Dermis microvascular lymphatic vessel endothelial cell (primary cell): ENCODE data around the gene GCN1. TPM values are rescaled to one million over a fixed set of nuclear protein-coding genes. Genes with fewer than 3 reads are reported as not detected.

Source experiments
- DNase-seq, 2 donors: peaks; one replicate each; pipeline versions ENCODE4 v3.0.0 to v3.0.0-alpha.2; 2010; ENCODE audit warnings: low read depth in 2 of 2
- total RNA-seq: library from RNA; depleted of rRNA; stranded (reverse); fragments of >200 nt; gene quantifications from 2 replicates; pipeline ENCODE4 v1.2.1, GENCODE V29; 2014

Gene GCN1
- total RNA-seq, 1 donor from 2014 or later = 68.0 TPM

GRCh38 chr12:120230326-120230973, 35.9 kb upstream of the GCN1 start:
- DNase-seq = peak in 1 of 2 donors; percentile 88

- DNase-seq = peak in 1 of 2 donors; percentile 33
These were observed 35.2 kb upstream of the GCN1 start for GRCh38 chr12:120229487-120230325.

- peak in 1 of 2 donors; percentile 22 for DNase-seq
These were observed 34.6 kb upstream of the GCN1 start for GRCh38 chr12:120229071-120229486.

DNA sequence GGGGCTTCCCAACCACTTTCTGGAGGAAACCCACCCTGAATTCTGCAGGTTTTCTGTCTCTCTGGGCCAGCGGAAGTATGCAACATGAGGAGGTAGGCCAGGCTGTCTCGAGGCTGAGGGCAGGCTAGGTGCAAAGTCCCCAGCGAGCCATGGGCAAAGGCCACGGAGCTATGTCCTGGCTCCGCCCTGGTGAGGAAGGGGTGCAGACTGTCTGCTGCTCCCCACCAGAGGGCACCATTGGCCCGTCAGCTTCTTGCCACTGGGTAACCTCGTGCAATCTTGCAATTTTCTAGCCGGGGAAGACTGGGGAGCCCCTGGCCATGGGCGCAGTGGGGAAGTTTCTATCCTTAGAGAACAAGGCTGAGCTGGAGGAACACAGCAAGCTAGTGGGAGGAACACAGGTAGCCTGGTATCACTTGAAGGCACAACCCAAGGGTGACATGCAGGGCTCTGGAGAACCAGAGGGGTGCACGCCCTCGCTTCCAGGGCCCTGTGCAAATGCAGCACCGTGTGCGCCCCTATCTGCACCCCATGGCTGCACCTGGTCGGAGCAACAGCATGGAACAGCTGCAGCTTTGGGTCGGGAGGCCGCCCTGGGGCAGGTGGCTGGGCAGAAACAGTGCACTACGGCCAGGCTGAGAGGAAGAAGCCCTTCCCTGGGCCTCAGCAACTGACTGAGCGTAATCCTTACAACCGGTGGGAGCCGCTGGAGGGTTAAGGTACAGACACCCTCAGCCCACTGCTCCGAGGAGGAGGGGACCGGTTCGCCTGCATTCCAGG, 34.0 kb upstream of the GCN1 start:
- DNase-seq = peak; percentile 54 to 79

DNA sequence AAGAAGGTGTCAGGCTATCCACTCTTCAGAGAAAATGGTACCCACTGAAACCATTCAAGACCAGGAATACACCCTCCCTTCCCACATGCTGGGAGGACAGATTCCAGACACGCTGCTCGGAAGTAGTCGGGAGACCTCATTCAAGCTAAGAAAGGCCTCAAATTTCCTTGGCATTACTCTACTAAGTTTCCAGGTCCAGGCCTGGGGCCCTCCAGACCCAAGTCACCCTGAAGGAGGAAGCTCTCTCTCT, 33.5 kb upstream of the GCN1 start:
- DNase-seq = no peak

- no peak for DNase-seq
These were observed 32.9 kb upstream of the GCN1 start for GRCh38 chr12:120227233-120228040.

DNA sequence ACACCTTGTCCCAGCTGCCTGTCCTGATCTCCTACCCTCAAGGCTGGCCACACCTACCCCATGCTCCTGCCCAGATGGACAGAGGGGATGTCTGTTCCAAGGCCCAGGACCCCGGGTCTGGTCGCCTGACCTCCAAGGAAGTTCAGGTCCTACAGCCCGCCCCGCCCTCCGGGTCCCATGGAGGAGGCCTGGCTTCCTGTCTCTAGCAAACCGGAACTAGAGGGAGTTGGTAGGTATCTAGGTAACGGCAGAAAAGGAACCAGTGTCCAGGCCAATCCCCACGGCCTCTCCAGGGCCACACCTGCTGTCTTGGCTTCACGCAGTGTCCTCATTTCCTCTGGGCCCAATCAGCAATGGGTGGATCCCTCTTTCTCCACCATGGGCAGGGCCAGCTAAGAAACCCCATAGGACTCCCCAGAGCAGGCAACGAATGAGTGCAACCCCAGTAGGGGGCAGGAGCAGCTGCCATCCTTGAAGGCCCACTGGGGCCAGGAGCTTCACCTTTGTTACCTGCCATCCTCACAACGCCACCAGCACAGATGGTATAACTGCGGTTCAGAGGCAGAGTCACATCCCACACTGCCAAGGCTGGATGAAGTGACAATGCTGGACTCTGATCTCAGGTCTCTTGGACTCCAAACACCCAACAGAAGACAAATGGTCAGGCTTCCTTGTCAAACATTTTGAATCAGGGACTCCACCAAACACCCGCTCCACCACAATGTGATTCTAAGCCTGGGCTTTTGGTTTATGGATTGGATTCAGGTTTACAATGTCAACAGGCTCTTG, 31.5 kb upstream of the GCN1 start:
- DNase-seq = peak in 1 of 2 donors; percentile 49

DNA sequence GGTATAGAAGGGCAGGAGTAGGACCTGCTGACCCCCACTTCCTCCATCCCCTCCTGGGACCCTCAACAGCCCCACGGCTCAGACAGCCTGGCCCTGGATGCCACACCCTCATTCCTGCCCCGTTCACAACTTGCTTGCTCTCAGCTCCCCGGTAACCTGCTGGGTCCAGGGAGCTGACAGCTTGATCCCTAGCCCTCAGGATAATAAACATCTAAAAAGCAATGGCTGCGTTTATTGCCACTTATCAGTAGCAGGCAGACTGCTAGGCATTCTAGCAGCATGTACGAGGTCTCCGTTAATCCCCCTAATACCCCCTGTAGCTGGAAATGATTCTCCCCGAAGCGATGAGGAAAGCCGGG, 30.7 kb upstream of the GCN1 start:
- no peak for DNase-seq

GRCh38 chr12:120224304-120225199, 30.0 kb upstream of the GCN1 start:
- peak in 1 of 2 donors; percentile 30 for DNase-seq

DNA sequence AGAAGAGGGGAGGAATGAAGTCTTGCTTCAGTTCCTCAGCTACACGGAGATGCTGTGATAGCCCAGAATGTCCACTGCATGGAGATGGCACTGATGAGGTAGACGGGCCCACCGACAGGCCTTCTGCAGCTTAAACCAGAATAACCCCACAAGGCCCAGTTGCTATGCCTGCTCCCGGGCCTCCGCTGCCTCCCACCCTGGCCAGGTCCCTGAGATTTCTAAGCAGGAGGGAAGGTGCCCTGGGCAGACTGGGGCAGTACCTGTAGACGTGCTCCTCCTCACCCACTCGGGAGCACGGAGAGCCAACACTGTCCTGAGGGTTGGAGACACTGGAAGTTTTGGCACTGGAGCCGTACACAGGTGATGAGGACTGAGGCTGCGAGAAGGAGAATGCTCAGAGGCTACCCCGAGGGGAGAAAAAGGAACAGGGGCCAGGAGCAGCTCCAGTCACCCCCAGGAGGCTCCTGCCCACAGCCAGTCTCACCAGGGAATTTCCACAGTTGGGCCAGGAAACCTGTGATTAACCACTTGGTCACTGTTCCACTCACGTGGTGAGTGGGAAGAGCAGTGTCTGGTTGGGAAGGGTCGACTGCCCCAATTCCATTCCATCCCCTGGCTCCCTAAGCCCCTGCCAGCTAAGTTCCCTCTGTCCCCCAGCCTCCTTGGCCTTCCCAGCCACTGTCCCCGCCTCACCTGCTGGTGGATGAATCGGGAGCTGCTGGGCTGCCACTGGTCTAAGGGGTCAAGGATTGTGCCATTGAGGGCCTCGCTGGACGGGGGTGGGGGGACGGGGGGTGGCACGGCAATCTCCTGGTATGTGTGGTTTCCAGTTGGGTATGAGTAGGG, 29.2 kb upstream of the GCN1 start:
- no peak for DNase-seq

DNA sequence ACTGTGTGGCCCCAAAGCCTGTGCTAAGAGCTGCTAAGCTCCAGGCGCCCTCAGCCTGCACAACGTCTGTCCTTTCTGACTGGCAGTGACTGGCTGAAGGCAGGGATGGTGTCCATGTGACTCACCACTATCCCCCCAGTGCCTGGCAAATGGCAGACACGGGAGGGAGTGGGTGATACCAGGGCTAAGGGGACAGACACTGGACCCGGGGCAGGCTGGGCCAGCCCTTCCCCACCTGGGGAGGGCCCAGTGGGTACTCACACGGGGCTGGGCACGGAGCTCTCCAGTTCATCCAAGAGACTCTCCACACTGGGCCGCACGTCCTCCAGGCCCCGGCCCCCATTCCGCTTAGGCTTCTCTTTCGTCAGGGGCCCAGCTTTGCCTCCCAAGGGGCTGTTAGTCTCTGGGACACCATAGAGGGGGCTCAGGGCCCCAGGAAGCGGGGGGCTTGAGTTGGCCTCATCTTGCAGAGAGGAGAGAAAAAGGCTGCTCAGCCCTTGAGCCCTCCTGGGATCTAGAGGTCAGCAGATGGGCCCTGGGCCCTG, 27.8 kb upstream of the GCN1 start:
- DNase-seq = no peak

GRCh38 chr12:120221576-120221900, 27.0 kb upstream of the GCN1 start:
- no peak for DNase-seq

DNA sequence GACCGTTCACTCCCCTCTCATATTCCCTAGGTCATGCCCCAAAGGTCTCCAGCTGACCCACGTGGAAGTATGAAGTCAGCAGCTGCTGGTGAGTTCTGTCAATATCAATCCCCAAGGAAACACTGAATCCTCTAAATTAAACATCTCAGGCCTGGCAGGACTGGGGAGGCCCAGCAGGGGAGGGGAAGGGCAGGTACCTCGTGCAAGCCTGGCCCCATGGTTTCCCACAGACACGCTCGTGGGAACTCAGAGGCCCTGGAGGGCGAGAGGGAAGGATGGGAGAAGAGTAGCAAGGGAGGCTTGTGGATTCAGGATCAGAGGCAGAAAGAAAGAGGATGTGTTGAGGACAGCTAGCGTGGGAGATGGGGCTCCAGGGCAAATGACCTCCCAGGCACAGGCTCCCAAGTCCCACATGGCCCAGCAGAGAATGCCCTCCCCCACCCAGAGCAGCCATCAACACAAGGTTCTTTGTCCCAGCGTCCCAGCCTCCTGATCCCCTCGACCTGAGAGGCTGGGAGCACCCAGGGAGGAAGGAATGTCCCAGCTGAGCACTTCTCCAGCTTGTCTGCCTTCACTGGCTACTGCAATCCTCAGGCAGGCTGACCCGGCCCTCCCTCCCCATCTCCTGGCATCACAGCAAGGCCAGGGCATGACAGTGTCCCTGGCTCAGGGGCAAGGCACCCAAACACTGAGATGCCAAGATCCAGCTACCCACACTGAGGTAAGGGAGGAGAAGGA, 26.5 kb upstream of the GCN1 start:
- DNase-seq = no peak

DNA sequence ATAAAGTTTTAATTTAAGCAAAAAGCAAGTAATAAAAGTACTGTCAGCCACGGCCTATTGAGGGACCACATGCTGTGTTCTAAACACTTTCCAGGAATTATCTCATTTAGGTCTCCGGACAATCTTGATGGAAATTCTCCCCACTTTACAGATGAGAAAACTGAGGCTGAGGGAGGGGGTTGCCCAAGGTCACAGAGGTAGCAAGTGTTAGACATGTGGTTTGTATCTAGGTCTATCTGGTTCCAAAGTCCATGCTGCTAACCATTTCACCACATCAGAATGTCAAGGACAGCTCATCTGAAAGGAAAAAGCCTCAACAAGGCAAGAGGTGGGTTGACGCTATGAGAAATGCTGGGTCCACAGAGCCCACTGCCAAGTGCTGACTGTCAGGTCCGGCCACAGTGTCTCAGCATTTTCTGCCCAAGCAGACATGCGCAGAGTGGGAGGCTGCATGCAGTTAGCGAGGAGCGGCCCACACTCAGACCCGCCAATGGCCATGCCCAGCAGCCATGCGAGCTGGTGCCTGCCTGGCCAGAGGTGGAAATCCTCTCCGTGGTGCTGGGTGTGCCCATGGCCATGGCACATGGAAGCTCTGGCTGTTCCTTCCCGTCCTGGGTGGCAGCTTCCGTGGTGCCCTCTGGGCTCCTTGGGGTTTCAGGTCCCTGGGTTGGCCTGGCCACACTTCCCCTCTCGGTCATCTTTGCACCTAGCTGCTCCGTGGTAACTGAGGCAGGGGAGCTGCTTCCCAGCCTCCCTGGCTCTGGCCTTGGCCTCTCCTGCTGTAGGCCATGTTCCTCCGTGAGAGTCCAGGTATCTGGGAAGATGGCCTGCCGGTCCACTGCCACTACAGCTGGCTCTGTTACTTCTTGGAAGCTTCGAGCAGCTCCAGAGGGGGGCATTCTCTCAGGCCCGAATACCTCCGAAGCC, 24.4 kb upstream of the GCN1 start:
- no peak for DNase-seq

GRCh38 chr12:120216742-120217605, 22.5 kb upstream of the GCN1 start:
- no peak for DNase-seq
